LNCaP clone FGC (cell line): ENCODE results near the gene PNO1.
A peak's percentile ranks its signal among the peaks of the same experiment; 100 is the strongest.

Source experiments
- DNase-seq: peaks from one replicate; pipeline ENCODE4 v3.0.0-alpha.2; 2011; ENCODE audit warnings: low read depth
- H3K4me3 ChIP-seq: 2 replicates; pipeline ENCODE4 v1.5.1; 2011; ENCODE audit warnings: mild to moderate bottlenecking, low read depth, low read length, control low read depth
- TF ChIP-seq, protein P1 (sequence below): IDR thresholded peaks from 2 replicates; pipeline ENCODE4 v1.5.1; 2012; ENCODE audit warnings: mild to moderate bottlenecking; ENCODE audit not compliant: control insufficient read depth, insufficient read depth; ENCODE audit errors: extremely low read depth

PNO1 gene

DNA sequence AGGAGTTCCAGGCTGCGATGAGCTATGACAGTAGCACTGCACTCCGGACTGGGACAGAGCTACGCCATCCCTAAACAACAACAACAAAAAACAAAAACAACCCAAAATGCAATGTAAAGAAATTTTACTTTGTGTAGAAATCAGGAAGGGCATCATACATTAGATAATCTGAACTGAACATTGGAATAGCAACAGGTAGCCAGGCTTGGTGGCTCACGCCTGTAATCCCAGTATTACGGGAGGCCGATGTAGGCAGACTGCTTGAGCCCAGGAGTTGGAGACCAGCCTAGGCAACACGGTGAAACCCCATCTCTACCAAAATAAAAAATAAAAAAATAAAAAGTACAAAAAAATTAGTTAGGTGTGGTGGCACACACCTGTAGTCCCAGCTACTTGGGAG is 2.1 kb upstream of the PNO1 start:
- no peak overlapping the region for H3K4me3 ChIP-seq
- TF ChIP-seq, protein P1, sequence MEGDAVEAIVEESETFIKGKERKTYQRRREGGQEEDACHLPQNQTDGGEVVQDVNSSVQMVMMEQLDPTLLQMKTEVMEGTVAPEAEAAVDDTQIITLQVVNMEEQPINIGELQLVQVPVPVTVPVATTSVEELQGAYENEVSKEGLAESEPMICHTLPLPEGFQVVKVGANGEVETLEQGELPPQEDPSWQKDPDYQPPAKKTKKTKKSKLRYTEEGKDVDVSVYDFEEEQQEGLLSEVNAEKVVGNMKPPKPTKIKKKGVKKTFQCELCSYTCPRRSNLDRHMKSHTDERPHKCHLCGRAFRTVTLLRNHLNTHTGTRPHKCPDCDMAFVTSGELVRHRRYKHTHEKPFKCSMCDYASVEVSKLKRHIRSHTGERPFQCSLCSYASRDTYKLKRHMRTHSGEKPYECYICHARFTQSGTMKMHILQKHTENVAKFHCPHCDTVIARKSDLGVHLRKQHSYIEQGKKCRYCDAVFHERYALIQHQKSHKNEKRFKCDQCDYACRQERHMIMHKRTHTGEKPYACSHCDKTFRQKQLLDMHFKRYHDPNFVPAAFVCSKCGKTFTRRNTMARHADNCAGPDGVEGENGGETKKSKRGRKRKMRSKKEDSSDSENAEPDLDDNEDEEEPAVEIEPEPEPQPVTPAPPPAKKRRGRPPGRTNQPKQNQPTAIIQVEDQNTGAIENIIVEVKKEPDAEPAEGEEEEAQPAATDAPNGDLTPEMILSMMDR = no peak

GRCh38 chr2:68156419-68156818 is 1.3 kb upstream of the PNO1 start:
- DNase-seq = no peak
- TF ChIP-seq, protein P1 = no peak
- H3K4me3 ChIP-seq = peak overlapping the region; percentile 84

More for the DNA sequence above, 2.1 kb upstream of the PNO1 start:
- DNase-seq = no peak

DNA sequence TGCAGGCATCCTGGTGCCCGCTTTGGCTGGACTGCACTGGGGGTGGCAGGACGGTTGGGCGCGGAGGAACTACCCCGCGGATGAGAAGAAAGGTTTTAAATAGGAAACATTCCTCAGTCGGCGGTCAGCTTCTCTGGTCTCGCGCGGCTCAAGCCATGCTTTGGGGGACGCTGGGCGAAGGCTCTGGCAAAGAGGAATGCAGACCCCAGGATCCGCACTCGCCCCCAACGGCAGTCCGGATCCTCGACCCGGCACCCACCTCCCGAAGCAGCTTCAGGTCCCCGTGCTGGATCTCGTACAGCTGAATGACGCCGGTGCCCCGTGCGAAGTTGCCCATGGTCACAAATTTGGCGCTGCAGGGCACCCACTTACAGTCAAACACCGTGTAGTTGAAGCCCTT is 686 bp upstream of the PNO1 start:
- TF ChIP-seq, protein P1 = no peak
- DNase-seq = no peak
- H3K4me3 ChIP-seq = peak overlapping the region; percentile 84

- no peak for DNase-seq
- H3K4me3 ChIP-seq = peak overlapping the region; percentile 84
- TF ChIP-seq, protein P1 = no peak
Observed at GRCh38 chr2:68158134-68158447, 403 bp downstream of the PNO1 start.

DNA sequence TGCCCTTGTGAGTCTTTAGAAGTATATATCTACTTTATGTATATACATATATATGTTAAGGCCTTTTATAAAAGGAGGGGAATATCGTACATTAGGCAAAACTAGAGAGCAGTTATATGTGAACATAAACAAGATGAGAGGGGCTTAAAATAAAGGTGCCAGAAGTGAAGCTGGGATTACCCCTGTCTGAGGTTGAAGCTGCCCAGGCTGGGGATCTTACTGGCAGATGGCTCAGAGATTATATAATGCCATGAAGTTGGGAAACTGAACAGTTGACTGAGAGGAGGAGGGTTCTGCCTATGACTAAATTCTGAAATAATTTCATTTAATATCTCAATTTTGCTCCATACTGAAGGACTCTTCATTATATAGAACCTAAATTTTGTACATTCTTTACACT is 6.0 kb downstream of the PNO1 start:
- DNase-seq = no peak
- TF ChIP-seq, protein P1 = no peak
- no peak overlapping the region for H3K4me3 ChIP-seq

- H3K4me3 ChIP-seq = no peak overlapping the region
- TF ChIP-seq, protein P1 = no peak
- DNase-seq = no peak
Observed at GRCh38 chr2:68167186-68167585, 9.5 kb downstream of the PNO1 start.

GRCh38 chr2:68169308-68169707 is 11.6 kb downstream of the PNO1 start:
- no peak for DNase-seq
- H3K4me3 ChIP-seq = no peak overlapping the region
- TF ChIP-seq, protein P1 = no peak
